GM18520 (cell line): ENCODE measurements around the gene NUP35.
A peak's percentile ranks its signal among the peaks of the same experiment; 100 is the strongest.

Experiments
- ATAC-seq: cut with Tn5 transposase; IDR thresholded peaks from one replicate; pipeline ENCODE4 v1.9.1; 2021; ENCODE audit not compliant: unreplicated experiment

Gene NUP35

DNA sequence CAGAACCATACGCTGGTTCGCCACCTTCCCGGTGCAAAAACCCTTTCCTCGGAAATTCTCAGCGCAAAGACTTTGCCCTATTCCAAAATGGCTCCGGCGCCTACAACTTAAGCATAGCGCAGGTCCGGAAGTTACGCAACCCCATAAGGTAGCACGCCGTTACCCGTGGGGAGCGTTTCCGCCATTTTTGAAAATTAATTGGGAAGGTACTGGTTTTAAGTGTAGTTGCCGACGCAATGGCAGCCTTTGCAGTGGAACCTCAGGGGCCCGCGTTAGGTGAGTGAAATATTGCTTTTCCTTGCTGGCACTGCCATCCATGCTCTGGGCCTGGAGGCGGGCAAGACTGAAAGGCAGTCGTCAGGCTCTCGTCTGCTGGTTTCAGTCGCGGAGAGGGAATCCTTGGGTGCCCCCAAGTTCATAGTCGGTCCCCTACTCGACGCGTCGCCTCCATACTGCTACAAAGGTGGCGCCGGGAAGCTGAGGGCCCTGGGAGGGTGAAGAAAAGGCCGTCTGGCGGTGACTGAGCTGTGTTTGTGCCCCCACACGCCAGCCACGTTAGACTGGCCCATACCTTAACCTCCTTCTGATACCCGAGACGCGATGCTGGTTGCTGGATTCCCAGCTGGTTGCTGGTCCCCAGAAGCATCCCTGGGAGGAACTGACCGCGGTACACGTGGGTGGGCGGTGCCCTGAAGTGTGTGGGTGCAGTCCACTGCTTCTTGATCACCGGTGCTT lies at the start of gene NUP35:
NUP35 (plus strand) TSS at position 222 of the 735 bp plus-strand sequence; CDS start at position 237, 15 bp downstream.
- ATAC-seq: peak; percentile 86

GRCh38 chr2:183078163-183078463 lies 46.1 kb upstream of the NUP35 start:
- no peak for ATAC-seq

DNA sequence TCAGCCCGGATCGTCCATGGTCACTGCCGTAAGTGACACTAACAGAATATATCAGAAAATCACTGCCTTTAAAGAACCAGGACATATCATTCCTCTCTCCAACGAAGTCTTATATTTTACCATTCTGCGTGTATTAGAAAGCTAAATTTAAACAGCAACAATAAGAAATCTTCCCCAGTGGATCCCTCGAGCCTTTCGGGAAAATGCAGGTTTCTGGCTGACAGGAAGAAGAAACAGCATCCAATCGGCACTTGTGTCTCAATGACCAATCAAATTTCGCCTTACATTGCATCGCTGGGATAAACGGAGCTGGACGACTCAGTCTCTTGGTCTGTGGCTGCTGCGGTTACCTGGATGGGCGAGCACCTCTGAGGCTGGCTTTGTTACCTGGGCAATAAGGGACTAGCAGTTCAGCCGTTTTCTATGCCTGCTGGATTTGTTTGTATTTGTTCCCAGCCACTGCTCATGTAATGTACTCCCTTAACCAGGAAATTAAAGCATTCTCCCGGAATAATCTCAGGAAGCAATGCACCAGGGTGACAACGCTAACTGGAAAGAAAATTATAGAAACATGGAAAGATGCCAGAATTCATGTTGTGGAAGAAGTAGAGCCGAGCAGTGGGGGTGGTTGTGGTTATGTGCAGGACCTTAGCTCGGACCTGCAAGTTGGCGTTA lies 45.6 kb upstream of the NUP35 start, which contains the start of gene DUSP19:
DUSP19 (plus strand) TSS at position 284 of the 675 bp plus-strand sequence; CDS start at position 471, 187 bp downstream.
- ATAC-seq: peak; percentile 79

- no peak for ATAC-seq
Measured at GRCh38 chr2:183079139-183079775, 45.0 kb upstream of the NUP35 start.

DNA sequence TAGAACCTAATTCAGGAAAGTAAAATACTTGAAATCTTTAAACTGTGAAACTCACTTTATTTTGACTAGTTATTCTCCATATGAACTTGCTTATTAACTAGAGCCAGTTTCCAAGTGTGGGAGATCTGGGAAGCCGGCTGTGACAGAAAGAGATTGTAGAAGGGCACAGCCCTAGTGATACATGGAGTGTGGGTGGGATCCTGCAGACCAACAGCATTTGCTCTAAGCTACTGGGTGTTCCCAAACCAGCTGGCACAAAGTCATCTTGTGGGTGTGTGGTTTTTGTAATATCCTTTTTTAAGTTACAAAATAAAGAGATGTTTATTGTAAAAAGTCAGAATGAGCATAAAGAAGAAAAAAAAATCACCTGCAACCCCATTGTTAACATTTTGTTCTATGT lies 42.3 kb upstream of the NUP35 start:
- no peak for ATAC-seq

DNA sequence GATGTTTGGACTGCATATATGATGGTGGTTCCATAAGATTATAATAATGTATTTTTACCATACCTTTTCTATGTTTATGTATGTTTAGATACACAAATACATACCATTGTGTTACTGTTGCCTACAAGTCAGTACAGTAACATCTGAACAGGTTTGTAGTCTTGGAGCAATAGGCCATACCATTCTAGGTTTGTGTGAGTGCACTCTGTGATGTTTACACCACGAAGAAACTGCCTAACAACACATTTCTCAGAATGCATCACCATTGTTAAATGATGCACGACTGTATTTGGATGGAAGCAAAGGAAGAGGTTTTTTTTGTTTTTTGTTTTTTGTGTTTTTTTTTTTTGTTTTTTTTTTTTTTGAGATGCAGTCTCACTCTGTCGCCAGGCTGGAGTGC lies 36.2 kb upstream of the NUP35 start:
- no peak for ATAC-seq

DNA sequence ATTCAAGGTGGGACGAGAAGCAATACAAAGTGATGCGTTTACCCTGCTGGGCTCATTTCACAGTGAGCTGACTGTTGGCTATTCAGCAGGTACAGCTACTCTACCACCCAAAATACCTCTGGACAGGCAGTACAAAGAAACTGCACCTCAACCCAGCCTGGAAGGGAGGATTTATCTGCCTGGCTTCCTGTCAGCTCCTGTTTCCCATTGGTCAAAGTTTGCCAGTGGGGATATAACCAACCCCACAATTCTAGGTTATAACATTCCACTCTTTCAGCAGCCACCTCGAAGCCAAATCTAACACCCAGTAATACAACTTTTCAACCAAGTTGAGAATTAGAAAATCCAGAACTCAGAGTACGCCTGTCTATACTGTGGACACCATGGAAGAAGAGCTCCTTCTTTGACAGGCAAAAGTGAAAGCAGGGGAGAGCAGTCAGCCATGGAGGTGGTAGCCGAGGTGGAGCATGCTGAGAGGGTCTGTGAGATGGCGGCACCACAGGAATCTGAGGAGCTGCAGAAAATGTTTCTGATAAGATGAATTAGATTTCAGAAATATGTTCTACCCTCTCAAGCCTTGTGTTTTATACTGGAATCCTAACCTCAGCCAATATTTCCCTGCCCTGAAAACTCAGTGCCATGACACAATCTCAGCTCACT lies 34.9 kb upstream of the NUP35 start:
- peak; percentile 44 for ATAC-seq

GRCh38 chr2:183091318-183091953 lies 32.8 kb upstream of the NUP35 start:
- no peak for ATAC-seq

GRCh38 chr2:183091954-183092345 lies 32.3 kb upstream of the NUP35 start:
- ATAC-seq: no peak

DNA sequence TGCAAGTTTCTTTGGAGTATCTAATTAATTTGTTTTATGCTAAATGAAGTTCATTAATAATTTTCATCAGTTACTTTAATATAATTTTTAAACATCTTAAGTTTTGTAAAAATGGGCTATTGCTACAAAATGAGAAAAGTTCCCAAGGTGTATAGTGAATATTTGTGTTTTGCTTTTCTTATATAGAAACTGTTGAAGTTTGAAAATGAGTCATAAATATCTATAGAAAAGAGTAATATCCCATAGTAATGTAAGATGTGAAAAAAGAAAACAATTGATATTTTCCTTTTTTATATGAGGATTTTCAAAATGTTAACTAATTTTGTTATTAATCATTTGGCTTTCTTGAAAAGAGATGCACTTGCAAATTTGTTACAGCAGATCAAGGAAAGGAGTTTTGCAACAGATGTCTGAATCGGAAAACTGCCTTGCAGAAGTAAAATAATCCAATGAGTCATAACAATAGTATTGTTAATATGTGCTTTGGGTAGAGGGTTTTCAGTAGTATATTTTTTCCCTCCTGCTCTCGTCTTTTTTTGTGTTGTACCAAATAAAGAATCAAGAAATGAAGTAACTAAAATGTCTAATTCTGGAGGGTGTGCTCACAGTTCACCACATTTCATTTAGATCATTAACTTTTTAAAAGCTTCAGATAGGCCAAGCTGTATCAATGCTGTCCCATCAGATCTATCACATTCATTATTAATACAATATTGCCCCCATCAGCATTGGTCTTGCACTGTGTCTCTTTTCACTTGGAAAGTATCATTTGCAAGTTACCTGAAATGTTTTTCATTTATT lies 30.2 kb upstream of the NUP35 start:
- ATAC-seq: peak; percentile 60

DNA sequence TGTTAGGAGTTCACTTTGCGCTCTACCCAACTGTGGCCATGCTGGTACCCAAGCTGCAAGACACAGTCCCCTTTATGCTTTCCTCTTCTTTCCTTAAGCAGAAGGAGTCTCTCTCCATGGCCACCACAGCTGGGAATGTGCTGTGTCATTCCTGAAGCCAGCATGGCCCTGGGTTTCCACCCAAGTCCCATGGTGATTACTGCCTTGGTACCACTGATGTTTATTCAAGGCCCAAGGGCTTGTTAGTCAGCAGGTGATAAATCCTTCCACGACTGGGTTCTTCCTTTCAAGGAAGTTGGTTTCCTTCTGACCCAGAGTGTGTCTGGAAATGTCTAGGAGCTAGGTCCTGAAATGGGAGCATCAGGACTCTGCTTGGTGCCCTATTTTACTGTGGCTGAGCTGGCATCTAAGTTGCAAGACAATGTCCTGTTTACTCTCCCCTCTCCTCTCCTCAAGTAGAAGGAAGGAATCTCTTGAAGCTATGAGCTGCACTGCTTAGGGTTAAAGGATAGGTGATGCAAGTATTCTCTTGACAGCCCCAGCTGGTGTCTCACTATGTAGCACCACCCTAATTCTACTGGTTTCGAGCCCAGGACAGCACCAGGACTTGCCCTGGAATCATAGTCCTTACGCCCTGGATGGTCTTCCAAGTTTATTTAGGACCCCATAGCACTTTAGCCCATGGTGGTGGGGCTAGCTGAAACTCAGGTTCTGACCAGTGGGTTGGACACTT lies 18.7 kb upstream of the NUP35 start:
- no peak for ATAC-seq

DNA sequence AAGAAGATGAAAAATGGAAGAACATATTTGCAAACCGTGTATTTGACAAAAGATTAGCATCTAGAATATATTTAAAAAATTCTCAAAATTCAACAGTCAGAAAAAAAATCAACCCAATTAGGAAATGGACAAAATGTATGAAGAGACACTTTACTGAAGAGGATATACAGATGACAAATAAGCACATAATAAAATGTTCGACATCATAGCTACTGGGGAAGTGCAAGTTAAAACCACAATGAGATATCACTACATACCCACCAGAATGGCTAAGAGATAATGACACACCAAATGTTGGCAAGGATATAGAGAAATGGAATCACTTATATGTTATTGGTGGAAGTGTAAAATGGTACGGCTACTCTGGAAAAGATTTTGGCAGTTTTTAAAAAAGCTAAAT lies 11.7 kb upstream of the NUP35 start:
- ATAC-seq: no peak

GRCh38 chr2:183113630-183114029 lies 10.6 kb upstream of the NUP35 start:
- ATAC-seq: no peak

DNA sequence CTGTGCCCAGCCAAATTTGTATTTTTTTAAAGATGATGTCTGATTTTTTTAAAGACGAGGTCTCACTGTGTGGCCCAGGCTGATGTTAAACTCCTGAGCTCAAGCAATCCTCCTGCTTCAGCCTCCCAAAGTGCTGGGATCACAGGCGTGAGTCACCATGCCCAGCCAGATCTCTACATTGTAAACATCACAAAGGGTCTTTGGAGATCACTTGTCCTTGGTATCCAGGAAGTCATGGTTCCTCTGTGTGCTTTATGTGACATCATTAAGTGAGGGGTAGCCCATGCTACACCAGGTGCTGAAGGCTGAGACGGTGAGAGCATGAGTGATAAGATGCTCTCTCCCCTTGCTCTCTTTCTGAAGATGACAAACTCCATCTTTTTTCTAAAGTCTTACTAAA lies 7.0 kb upstream of the NUP35 start:
- no peak for ATAC-seq

DNA sequence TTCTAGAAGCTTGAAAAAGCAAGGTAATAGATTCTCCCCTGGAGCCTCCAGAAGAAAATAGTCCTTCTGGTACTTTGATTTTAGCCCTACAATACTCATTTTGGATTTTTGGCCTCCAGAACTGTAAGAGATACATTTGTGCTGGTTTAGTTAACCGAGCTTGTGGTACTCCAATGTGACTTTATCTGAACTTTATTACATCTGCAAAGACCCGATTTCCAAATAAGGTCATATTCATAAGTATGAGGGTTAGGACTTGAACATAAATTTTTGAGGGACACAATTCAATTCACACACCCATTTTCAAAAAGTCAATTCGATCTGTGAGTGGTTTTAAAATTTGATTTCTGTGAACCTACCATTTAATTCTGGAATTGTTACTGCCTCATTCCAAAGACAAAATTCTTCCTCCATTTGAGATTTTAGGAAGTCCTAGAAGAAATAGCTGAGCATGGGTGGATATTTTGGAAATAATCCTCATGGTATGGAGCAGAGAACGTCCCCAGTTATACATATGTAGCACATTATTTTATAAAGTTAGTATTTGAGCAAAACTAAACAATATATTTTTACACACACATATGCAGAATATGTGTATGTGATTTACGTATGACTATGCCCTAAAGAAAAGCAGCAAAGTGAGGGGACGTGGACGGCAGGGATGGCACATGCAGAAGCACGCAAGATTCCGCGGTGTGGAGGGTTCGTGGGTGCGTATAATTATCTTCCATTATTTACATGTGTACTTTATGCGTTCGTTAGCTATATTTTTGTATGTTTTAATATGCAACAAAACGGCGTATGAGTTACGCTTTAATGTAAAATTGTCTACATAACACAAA lies 905 bp upstream of the NUP35 start:
- ATAC-seq: no peak

- peak; percentile 24 for ATAC-seq
Measured at GRCh38 chr2:183123959-183124221, 353 bp upstream of the NUP35 start.

- no peak for ATAC-seq
Measured at GRCh38 chr2:183124957-183125255, 663 bp downstream of the NUP35 start.

DNA sequence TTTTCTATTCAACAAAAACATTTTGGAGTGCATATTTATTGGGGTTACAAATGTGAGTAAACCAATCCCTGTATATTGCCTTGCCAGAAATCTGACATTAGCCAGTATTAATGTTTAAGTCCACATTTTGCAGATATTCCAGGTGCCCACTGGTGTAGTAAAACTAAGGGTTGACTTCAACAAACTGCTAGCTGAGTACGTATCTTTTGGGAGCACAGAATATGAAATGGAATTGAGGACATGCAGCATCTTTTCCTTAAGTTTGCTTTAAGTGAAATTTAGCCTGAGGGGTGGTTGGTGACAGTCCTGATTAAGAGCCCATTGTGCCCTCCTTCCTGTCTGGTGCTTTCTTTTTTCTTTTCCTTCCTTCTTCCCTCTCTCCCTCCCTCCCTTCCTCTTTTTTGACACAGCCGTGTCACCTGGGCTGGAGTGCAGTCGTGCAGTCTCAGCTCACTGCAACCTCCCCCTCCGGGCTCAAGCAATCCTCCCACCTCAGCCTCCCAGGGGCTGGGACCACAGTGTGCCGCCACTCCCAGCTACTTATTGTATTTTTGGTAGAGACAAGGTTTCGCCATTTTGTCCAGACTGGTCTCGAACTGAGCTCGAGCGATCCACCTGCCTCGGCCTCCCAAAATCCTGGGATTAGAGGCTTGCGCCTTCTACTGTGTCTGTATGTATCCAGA lies 1.6 kb downstream of the NUP35 start:
- no peak for ATAC-seq

DNA sequence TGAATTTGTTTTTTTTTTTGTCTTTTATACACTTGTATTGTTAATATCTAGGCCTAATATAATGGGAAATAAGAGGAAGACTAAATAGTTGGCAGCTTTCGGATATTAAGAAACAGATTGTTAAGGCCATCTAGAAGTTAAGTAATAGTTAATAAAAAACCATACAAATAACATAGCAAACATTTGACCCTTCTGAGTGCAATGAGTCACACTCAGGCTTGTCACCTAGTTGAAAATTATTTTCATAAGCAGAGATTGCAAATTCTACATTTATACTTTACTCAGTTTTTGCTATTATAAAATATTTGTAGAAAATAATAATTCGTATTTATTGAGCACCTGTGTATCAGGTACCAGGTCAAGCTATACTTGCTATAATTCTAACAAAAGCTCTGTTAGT lies 2.4 kb downstream of the NUP35 start:
- no peak for ATAC-seq
